PFSK-1 (cell line): ENCODE measurements around the gene PRSS53.

Experiments used
- FOXP2 ChIP-seq: optimal IDR thresholded peaks from 2 replicates; pipeline ENCODE3; 2011; ENCODE audit warnings: borderline replicate concordance, control low read depth, inconsistent platforms; ENCODE audit not compliant: insufficient read depth; ENCODE audit errors: extremely low read length, extremely low read depth
- POLR2AphosphoS5 ChIP-seq: IDR thresholded peaks from 2 replicates; pipeline ENCODE4 v1.6.1; 2012; ENCODE audit warnings: low read depth, mild to moderate bottlenecking, control low read depth, low read length, moderate library complexity
- REST ChIP-seq, 2 experiments: IDR thresholded peaks; 2 replicates each; pipeline versions ENCODE4 v1.6.1 to v1.8.0; 2011 to 2012; ENCODE audit warnings: low read depth in 2 of 2, low read length in 2 of 2, control low read depth in 1 of 2, inconsistent platforms in 1 of 2, mild to moderate bottlenecking in 1 of 2, moderate library complexity in 1 of 2; ENCODE audit not compliant: insufficient read depth in 1 of 2
- TAF1 ChIP-seq: IDR thresholded peaks from 2 replicates; pipeline ENCODE4 v1.6.1; 2012; ENCODE audit warnings: low read length, control low read depth, borderline replicate concordance; ENCODE audit not compliant: insufficient read depth

- TF ChIP-seq TAF1: no peak
- TF ChIP-seq POLR2AphosphoS5: no peak
- TF ChIP-seq REST (IDR thresholded peaks at IDR 0.05; ENCODE audit: insufficient read depth in 1 of 2, low read depth in 2 of 2, low read length in 2 of 2): no peak
- TF ChIP-seq FOXP2: no peak
Observed at GRCh38 chr16:31080756-31081419, 7.9 kb downstream of the PRSS53 start.
